Upper lobe of right lung (tissue), 1 donor: ENCODE data around the gene CSTB. TPM values are rescaled to one million over a fixed set of nuclear protein-coding genes. Genes with fewer than 3 reads are reported as not detected.
A peak's percentile ranks its signal among the peaks of the same experiment; 100 is the strongest.
"Not testable (repeated sequence)": the region's sequence is repeated elsewhere in the genome, so short reads cannot be mapped to it uniquely, and the experiment has no call there.

Experiments used
- ATAC-seq: fragments of 200-7000 bp; cut with Tn5 transposase; one replicate; pipeline ENCODE4 v1.9.1; 2020; ENCODE audit warnings: mild to moderate bottlenecking, moderate library complexity
- DNase-seq: peaks from one replicate; pipeline ENCODE4 v3.0.0-alpha.2; 2020
- H3K27ac ChIP-seq: fragments of 200-600 bp; one replicate; pipeline ENCODE4 v1.8.0; 2022
- H3K27me3 ChIP-seq: fragments of 200-600 bp; one replicate; pipeline ENCODE4 v1.8.0; 2022; ENCODE audit warnings: mild to moderate bottlenecking
- H3K36me3 ChIP-seq: fragments of 200-600 bp; one replicate; pipeline ENCODE4 v1.8.0; 2022
- H3K4me1 ChIP-seq: fragments of 200-600 bp; one replicate; pipeline ENCODE4 v1.8.0; 2022
- H3K4me3 ChIP-seq: fragments of 200-600 bp; one replicate; pipeline ENCODE4 v1.8.0; 2022; ENCODE audit warnings: mild to moderate bottlenecking
- H3K9me3 ChIP-seq: fragments of 200-600 bp; one replicate; pipeline ENCODE4 v1.8.0; 2022
- intact Hi-C: fragments of 100-400 bp; cut with DNase I; formaldehyde crosslinking; loops from one replicate; pipeline ENCODE4 v1.11.0; 2022
- long read RNA-seq: library from polyadenylated mRNA; unstranded; transcript quantifications from one replicate; pipeline ENCODE4 v2.0.0, GENCODE V29; 2021
- total RNA-seq: library from RNA; stranded (reverse); fragmentation: NEBNext Ultra II Directional; extraction: Animal tissue kit (Norgen Biotek cat#: 25700); gene quantifications from one replicate; pipeline ENCODE4 v1.2.1, GENCODE V29; 2021
- TF ChIP-seq, protein P1 (sequence below): fragments of 200-600 bp; IDR thresholded peaks from one replicate; pipeline ENCODE4 v1.8.0; 2022; ENCODE audit warnings: antibody characterized with exemption
- donor health status: DM: no; HTN: yes; CAD: no; lungs with severe emphysema.

CSTB gene, protein sequence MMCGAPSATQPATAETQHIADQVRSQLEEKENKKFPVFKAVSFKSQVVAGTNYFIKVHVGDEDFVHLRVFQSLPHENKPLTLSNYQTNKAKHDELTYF
- total RNA-seq: 148 TPM
- long read RNA-seq, transcript CSTB-202 (1 exons, 3,744 nt): minor isoform, 10 of 218 reads
- long read RNA-seq, transcript CSTB-201 (3 exons, 2,164 nt): major isoform, 199 of 218 reads
- long read RNA-seq, transcript CSTB-204 (2 exons, 2,354 nt): minor isoform, 5 of 218 reads
- long read RNA-seq, partial matches to known transcripts: 3 of 218 reads
- long read RNA-seq, other reads (novel, unspliced or antisense): 1 of 218 reads

DNA sequence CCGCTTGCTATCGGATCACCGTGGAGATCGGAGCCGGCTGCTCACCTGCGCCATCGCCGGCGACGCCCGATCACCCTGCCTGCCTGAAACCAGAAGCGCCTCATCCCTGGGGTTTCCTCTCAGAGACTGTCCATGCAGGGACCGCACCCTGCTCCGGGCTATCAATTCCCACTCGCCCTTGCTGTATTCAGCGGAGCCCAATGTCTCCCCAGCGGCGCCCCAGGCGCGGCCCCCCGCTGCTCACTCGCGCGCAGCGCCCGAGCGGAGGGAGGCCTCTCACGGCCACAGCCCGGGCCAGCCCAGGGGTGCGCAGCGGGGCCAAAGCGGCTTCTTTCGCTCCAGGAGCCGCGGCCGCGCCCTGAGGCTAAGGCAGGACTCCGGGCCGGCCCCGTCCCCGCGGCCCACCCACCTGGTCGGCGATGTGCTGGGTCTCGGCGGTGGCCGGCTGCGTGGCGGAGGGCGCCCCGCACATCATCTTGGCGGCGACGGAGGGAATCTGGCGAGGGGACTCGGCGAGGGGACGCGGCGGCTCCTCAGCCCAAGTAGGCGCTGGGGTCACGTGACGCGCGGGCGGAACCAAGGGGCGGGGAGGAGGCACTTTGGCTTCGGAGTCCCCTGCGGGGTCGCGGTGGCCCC is at the start of gene CSTB:
TSS of gene CSTB (minus strand) at position 514 of the 636 bp plus-strand sequence. CDS start at position 475, 39 bp downstream.
- Histone ChIP-seq H3K9me3 (no peaks in the 10 kb centered on the region), H3K4me3 (peak within 1 kb of the TSS; percentile 88), H3K4me1 (peaks cover 11% of the 10 kb centered on the region), H3K36me3 (peaks cover 21% of the 10 kb centered on the region), H3K27ac (peak within 1 kb of the TSS; percentile 96), H3K27me3 (no peaks in the 10 kb centered on the region)
- intact Hi-C loops: no loop called here
- ATAC-seq: peak; percentile 85
- TF ChIP-seq, protein P1, sequence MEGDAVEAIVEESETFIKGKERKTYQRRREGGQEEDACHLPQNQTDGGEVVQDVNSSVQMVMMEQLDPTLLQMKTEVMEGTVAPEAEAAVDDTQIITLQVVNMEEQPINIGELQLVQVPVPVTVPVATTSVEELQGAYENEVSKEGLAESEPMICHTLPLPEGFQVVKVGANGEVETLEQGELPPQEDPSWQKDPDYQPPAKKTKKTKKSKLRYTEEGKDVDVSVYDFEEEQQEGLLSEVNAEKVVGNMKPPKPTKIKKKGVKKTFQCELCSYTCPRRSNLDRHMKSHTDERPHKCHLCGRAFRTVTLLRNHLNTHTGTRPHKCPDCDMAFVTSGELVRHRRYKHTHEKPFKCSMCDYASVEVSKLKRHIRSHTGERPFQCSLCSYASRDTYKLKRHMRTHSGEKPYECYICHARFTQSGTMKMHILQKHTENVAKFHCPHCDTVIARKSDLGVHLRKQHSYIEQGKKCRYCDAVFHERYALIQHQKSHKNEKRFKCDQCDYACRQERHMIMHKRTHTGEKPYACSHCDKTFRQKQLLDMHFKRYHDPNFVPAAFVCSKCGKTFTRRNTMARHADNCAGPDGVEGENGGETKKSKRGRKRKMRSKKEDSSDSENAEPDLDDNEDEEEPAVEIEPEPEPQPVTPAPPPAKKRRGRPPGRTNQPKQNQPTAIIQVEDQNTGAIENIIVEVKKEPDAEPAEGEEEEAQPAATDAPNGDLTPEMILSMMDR: no peak
- peak; percentile 96 for DNase-seq

DNA sequence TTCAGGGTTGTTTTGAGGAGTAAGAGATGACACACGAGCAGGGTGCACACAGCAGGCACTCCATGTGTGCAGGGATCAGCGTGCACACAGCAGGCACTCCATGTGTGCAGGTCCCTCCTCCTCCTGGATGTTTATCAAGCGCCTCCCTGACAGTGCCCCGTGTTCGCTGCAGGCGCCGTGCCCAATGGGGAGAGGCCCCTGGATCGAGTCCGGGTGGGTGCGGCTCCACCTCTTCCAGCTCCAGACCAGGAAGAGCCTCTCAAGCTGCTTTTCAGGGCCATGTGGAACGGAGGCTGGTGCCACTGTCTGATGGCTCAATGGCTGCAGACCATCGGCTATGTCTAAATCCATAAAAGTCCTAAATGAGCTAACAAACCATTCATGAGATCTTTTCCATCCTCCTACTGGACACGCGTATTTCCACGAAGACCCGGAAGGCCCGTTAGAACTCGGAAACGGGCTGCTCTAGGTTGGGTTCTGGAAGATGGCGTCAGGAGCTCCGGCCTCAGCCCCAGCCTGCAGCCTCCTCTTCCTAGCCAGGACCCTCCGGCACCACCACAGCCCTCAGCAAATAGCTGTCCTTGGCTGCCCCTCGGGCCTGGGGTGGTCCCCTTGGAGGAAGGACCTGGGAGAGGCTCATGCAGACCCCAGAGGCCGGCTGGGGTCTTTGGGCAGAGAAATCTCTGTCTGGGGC is 49.3 kb upstream of the CSTB start:
- DNase-seq: no peak

DNA sequence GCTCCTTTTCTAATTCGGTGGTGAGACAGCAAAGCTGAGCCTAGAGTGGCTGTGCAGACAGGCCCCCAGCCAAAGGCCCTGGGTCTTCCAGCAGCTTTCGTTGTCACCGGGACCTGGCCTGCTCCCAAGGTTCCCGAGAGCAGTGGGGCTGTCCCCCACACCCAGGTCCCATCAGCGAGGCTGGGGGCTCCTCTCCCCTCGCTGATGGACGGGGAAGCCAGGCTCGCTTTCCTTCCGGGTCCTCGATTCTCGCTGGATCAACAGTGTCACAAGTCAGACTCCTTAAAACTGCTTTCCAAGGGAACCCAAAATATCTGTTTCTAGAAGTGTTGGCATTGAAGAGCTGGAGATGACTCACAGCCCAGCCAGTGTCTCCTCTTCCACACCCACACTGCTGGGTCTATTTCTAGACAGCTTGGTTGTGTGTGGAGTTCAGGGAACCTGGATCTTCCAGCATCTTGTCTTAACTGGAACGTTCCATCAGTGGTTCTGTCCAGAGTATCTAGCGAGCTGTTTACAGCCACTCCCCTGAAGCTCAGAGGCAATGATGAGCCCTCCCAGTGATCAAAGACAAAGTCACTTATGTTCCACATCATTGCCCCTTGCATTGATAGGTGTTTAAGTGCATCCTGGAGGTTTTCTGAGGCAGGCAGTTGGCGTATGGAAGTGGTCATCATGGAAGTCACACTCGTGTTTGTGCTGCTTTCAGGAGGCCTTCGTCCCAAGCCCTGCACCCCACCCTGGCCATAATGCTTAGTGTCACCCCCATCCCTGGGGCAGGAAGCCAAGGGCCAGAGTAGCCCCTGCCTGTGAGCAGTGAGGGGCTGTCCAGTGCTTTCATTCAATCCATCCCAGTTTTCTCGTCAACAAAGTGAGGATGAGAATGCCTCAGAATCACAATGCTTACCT is 48.5 kb upstream of the CSTB start:
- ATAC-seq (no peak), DNase-seq (no peak)
- no peaks in the 10 kb centered on the region for H3K4me1 ChIP-seq
- no peak overlapping the region for H3K4me3 ChIP-seq
- intact Hi-C loops: no loop called here
- peaks cover 11% of the 10 kb centered on the region for H3K27me3 ChIP-seq
- H3K9me3 ChIP-seq: no peaks in the 10 kb centered on the region
- H3K36me3 ChIP-seq: no peaks in the 10 kb centered on the region
- TF ChIP-seq, protein P1: no peak
- no peak overlapping the region for H3K27ac ChIP-seq

More for the DNA sequence above, 49.3 kb upstream of the CSTB start:
- Histone ChIP-seq H3K4me1 (no peaks in the 10 kb centered on the region), H3K27ac (no peak overlapping the region), H3K4me3 (no peak overlapping the region), H3K36me3 (no peaks in the 10 kb centered on the region), H3K9me3 (no peaks in the 10 kb centered on the region), H3K27me3 (peaks cover 11% of the 10 kb centered on the region)
- ATAC-seq: no peak
- TF ChIP-seq, protein P1: no peak
- intact Hi-C loops: no loop called here

DNA sequence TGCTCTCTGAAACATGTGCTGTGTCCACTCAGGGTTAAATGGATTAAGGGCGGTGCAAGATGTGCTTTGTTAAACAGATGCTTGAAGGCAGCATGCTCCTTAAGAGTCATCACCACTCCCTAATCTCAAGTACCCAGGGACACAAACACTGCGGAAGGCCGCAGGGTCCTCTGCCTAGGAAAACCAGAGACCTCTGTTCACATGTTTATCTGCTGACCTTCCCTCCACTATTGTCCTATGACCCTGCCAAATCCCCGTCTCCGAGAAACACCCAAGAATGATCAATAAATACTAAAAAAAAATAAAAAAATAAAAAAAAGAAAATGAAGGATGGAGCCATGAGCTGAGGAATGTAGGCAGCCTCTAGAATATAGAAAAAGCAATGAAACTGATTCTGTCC is 46.6 kb upstream of the CSTB start:
- H3K4me1 ChIP-seq, H3K27me3 ChIP-seq, H3K36me3 ChIP-seq, H3K27ac ChIP-seq, H3K9me3 ChIP-seq, DNase-seq, ATAC-seq, intact Hi-C loops, H3K4me3 ChIP-seq: not testable (repeated sequence)

DNA sequence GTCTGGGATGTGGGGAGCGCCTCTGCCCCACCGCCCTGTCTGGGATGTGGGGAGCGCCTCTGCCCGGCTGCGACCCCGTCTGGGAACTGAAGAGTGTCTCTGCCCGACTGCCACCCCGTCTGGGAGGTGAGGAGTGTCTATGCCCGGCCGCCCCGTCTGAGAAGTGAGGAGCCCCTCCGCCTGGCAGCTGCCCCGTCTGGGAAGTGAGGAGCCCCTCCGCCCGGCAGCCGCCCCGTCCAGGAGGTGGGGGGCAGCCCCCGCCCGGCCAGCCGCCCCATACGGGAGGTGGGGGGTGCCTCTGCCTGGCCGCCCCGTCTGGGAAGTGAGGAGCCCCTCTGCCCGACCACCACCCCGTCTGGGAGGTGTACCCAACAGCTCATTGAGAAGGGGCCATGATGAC is 46.1 kb upstream of the CSTB start:
- H3K4me1 ChIP-seq, ATAC-seq, H3K27me3 ChIP-seq, DNase-seq, H3K4me3 ChIP-seq, H3K9me3 ChIP-seq, H3K36me3 ChIP-seq, intact Hi-C loops, H3K27ac ChIP-seq: not testable (repeated sequence)

DNA sequence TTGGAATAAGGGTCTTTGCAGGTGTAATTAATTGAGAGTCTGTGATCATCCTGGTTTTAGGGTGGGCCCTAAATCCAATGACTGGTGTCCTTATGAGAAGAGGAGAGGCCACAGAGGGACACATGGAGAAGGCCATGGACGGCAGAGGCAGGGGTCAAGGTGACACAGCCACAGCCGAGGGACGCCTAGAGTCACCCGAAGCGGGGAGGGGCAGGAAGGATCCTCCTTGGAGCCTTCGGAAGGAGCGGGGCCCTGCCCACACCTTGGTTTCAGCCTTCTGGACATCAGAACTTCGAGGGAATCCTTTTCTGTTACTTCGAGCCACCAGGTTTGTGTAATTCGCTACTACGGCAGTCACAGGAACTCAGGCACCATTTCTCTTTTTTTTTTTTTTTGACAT is 44.4 kb upstream of the CSTB start:
- no peak overlapping the region for H3K4me3 ChIP-seq
- TF ChIP-seq, protein P1: no peak
- H3K9me3 ChIP-seq: no peaks in the 10 kb centered on the region

More for the DNA sequence above, 44.4 kb upstream of the CSTB start:
- ATAC-seq: no peak
- Histone ChIP-seq H3K36me3 (no peaks in the 10 kb centered on the region), H3K4me1 (no peaks in the 10 kb centered on the region), H3K27ac (no peak overlapping the region), H3K27me3 (no peaks in the 10 kb centered on the region)
- DNase-seq: no peak
- intact Hi-C loops: no loop called here
